HTERT RPE-1 (cell line): ENCODE measurements around the gene FTCD.

Experiments
- in situ Hi-C: fragments of 300-500 bp; cut with MboI; formaldehyde crosslinking; loops from 4 replicates; pipeline ENCODE4 v1.14.3; 2020; ENCODE audit warnings: low sequenced_read_pairs

Gene FTCD

DNA sequence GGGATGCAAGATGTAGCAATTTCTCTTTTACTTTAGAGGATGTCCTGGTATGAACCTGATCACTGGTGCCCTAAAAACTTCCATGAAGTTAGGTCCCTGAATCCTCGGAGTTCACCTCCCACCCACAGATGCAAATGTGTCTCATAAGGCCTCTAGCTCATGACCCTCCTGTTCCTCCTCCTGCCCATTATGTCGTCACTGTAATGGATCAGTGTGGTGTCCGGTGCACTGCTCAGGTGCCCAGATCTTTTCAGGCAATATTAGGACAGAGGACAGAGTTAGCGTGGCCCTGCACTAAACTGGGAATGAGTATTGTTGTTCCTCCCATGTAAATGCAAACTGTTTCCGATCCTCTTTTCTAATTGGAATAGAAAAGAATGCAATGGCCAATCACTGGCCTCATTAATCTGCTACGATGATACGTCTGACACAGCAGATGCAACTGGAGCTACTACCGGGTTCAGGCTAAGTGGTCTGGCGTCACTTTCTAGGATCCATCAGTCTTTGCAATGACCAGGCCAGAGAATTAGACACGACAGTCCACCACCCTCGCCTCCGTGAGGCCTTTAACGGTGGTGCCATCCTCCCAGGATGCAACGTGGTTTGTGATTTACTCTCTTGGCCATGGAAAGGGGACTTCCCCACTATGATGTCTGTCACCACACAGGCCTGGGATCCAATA is 60.8 kb downstream of the FTCD start:
- in situ Hi-C loops: no loop called here

DNA sequence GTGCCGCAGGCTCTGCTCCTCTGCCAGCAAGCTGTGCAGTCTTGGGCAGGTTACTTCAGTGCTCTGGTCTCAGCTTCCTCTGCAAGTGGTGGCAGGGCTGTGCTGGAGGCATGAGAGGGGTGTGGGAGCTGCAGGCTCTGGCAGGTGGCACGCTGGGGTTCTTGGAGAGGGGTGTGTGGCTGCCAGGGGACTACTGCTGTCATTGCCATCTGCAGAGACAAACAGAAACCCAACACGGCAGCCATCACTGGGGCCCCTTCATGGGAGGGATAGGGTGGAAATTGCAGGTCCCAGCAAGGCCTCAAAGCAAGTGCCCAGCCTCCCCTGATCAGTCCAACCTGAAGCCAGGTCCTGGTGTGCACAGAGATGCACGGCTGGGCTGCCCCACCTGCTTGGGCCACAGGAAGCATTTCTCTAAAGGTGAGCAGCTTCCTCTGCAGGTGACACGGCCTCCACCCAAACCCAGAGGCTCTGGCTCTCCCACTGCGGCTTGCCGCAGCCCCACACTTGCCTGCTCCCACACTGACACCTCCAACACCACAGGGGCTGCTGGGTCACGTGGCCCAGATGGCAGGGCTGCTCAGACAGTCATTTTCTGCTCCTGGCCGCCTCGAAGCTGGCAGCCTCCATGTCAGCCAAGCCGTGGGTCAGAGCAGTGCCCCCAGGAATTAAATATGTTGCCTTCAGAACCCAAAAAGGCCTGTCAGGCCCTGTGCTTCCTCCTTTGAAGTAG is 61.5 kb downstream of the FTCD start:
- in situ Hi-C loops: no loop called here

DNA sequence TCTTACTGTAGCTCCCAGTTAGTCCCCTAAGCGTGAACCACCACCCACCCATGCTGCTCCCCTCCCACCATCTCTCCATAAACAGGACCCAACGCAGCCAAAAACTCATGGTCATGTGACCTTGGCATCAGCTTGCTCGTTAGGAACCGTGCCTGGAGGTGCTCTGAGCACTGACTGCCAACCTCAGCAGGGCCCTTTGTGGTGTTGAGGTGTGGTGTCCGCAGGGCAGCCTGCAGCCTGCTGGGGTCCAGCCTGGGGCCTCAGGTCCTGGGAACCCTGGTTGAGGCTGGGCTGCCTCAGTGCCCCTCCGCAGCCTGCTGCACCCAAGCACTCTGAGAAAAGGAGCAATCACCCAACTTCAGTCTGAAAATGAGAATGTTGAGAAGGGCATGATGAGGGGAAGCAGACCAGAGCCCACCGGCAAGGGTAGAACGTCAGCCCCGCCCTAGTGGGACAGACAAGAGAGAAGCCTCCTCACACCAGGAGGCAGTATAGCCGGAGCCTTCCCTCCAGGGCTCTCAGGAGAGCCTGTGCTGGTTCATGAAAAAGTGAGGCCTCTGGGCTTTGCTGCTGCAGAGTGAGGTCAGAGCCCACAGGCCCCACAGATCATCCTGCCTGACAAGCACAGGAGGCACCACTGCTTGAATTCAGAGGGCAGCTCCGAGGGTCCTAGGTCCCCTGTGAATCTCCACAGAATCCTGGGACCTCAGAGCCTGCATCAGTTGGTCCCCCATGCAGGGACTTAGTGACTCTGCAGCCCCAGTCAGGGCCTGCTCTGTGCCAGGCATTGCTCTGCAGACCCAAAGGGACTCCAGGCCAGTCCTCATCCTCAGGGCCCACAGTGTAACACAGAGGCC is 62.3 kb downstream of the FTCD start:
- in situ Hi-C loops: no loop called here

DNA sequence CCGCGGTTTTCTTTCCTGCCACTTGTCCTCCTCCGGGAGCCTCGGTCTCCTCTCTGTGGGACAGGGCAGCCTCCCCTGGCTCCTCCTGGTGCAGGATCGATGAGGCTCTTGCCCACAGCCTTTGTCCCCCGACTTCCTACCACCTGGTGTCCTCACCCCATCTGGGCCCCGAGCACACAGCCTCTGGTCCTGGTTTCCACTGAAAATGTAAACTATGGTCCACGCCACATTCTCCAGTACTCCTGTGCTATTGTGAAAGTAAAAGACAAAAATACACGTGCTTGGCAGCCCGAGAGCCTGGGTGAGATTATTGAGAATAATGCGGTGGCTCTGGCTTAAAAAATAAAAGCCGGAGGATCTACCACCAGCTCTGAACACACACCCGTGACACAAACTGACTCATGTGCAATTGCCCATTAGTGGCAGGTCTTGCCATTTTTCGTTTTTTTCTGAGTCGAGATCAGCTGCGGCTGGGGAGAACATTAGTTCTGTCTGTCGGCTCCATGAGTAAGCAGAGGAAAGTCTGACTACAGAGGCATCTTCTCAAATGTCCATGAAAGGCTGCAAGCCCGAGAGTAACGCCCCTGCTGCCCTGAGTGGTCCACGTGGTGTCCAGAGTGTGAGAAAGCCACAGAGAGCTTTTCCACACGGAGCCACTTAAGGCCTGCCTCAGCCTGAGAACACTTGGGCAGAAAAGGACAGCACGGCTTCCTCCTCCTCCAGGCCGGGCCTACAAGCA is 63.2 kb downstream of the FTCD start:
- in situ Hi-C loops: no loop called here

DNA sequence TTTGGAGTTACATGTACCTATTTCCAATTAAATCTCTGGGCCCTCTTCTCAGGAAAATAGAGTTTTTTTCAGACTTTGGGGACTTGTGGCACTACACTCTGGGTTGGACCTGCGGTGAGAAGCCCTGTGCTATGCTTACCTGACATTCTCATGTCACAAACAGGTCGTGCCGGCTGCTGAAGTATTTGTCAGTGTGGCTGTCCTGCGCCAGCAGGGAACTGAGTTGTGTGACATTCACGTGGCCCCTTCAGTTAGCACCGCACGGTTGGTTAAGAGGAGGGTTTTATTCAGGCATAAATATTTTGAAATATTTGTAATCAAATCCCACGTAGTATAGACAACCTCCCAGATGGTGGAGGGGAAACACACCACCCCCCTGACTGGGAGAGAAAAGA is 63.8 kb downstream of the FTCD start:
- in situ Hi-C loops: no loop called here

DNA sequence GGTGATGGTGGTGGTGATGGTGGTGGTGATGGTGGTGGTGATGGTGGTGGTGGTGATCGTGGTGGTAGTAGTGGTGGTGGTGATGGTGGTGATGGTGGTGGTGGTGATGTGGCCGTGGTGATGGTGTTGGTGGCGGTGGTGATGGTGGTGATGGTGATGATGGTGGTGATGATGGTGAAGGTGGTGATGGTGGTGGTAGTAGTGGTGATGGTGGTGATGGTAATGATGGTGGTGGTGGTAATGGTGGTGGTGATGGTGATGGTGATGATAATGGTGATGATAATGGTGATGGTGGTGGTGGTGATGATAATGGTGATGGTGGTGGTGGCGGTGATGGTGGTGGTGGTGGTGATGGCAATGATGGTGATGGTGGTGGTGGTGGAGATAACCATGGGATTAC is 64.3 kb downstream of the FTCD start:
- in situ Hi-C loops: no loop called here

DNA sequence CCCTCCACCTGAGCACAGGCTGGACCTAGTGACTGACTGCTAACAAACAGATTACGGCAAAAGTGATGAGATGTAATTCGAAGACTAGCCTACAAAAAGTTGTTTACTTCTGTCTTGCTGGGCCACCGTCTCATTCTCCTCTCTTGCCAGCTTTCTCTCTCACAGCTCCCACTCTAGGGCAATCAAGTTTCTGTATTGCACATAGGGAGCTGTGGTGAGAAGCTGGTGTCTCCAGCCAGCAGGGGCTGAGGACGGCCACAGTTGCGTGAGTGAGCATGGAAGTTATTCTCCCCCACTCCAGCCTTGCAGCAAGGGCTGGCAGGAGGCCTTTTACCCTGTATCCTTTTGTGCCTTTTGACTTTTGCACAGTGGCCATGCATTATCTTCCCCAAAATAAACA is 66.1 kb downstream of the FTCD start:
- in situ Hi-C loops: no loop called here

DNA sequence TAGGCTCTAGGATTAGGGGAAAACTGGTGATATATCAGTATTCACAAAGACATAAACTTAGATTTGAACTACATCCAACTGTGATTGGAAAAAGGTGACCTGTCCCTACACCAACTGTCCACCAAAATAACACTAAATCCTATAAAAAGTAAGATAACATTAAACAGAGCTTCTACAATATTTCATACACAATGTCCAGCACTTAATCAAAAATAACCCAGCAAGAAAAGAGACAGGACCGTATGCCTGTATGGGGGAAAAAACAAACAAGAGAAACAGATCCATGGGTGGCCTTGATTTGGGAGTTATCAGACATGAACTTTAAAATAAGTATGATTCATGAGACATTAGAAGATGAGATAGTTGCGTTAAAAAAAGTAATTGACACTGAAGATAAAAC is 67.2 kb downstream of the FTCD start:
- in situ Hi-C loops: no loop called here

DNA sequence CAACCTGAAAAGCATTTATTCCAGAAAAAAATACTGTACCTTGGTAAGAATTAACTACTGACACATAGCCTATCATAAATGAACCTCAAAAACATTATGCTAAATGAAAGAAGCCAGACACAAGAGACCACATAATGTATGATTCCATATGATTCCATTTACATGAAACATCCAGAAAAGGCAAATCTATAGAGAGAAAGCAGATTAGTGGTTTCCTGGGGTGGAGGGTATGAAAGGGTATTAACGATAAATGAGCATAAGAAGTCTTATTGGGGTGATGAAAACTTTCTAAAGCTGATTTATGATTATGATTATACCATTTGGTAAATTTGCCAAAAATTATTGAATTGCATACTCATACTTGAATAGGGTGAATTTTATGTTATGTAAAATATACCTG is 67.7 kb downstream of the FTCD start:
- in situ Hi-C loops: no loop called here
